Measurements from ENCODE around the gene LBX2.

Gene LBX2

GRCh38 chr2:74522516-74522915, 23.1 kb upstream of the LBX2 start:
- Mint-ChIP-seq H3K36me3 (ENCODE audit: low read depth) (peaks cover 19% of the 10 kb centered on the region), H3K4me3 (no peak overlapping the region), H3K9me3 (no peaks in the 10 kb centered on the region), H3K4me1 (no peaks in the 10 kb centered on the region), H3K27ac (no peak overlapping the region), H3K27me3 (ENCODE audit: low read depth) (peaks cover 60% of the 10 kb centered on the region)
- TF ChIP-seq CTCF (IDR thresholded peaks at IDR 0.05; ENCODE audit: unreplicated experiment in 3 of 3), result no peak

- peaks cover 99% of the 10 kb centered on the region for H3K27me3 Mint-ChIP-seq (ENCODE audit: low read depth)
- H3K9me3 Mint-ChIP-seq, result no peaks in the 10 kb centered on the region
- H3K4me3 Mint-ChIP-seq, result peak overlapping the region in 1 of 3 experiments; percentile 12
- H3K36me3 Mint-ChIP-seq (ENCODE audit: low read depth), result no peaks in the 10 kb centered on the region
- no peak for TF ChIP-seq CTCF (IDR thresholded peaks at IDR 0.05; ENCODE audit: unreplicated experiment in 3 of 3)
- no peaks in the 10 kb centered on the region for H3K4me1 Mint-ChIP-seq
- H3K27ac Mint-ChIP-seq, result no peak overlapping the region
Observed at GRCh38 chr2:74516650-74517049, 17.2 kb upstream of the LBX2 start.

- Mint-ChIP-seq H3K27ac (no peak overlapping the region), H3K4me3 (peak overlapping the region in 1 of 3 experiments; percentile 21), H3K36me3 (ENCODE audit: low read depth) (no peaks in the 10 kb centered on the region), H3K4me1 (no peaks in the 10 kb centered on the region), H3K27me3 (ENCODE audit: low read depth) (peaks cover 99% of the 10 kb centered on the region), H3K9me3 (no peaks in the 10 kb centered on the region)
- TF ChIP-seq CTCF (IDR thresholded peaks at IDR 0.05; ENCODE audit: unreplicated experiment in 3 of 3), result no peak
Observed at GRCh38 chr2:74515981-74516633, 16.7 kb upstream of the LBX2 start.

GRCh38 chr2:74515271-74515980, 16.0 kb upstream of the LBX2 start:
- H3K27ac Mint-ChIP-seq, result no peak overlapping the region
- TF ChIP-seq CTCF (IDR thresholded peaks at IDR 0.05; ENCODE audit: unreplicated experiment in 3 of 3), result no peak
- H3K9me3 Mint-ChIP-seq, result no peaks in the 10 kb centered on the region
- H3K4me1 Mint-ChIP-seq, result no peaks in the 10 kb centered on the region
- peaks cover 99% of the 10 kb centered on the region for H3K27me3 Mint-ChIP-seq (ENCODE audit: low read depth)
- peak overlapping the region in 1 of 3 experiments; percentile 59 for H3K4me3 Mint-ChIP-seq
- H3K36me3 Mint-ChIP-seq (ENCODE audit: low read depth), result no peaks in the 10 kb centered on the region

GRCh38 chr2:74514368-74515270, 15.2 kb upstream of the LBX2 start, which contains the start of gene TLX2:
Gene TLX2, plus strand, starts transcription at chr2:74514450. Its CDS starts 357 bp downstream, at chr2:74514807.
- TF ChIP-seq CTCF (IDR thresholded peaks at IDR 0.05; ENCODE audit: unreplicated experiment in 3 of 3), result no peak
- peak within 1 kb of the TSS in 2 of 3 experiments; percentile 32 to 59 for H3K4me3 Mint-ChIP-seq

More at GRCh38 chr2:74514368-74515270, 15.2 kb upstream of the LBX2 start, which contains the start of gene TLX2:
- Mint-ChIP-seq H3K36me3 (ENCODE audit: low read depth) (no peaks in the 10 kb centered on the region), H3K27ac (no peak within 1 kb of the TSS), H3K9me3 (no peaks in the 10 kb centered on the region), H3K27me3 (ENCODE audit: low read depth) (peaks cover 99% of the 10 kb centered on the region), H3K4me1 (no peaks in the 10 kb centered on the region)

Data from nephron (organoid).